Ramos (cell line): Measurements from ENCODE around the gene EXOSC5.
"Not testable (repeated sequence)": the region's sequence is repeated elsewhere in the genome, so short reads cannot be mapped to it uniquely, and the experiment has no call there.

Experiments
- in situ Hi-C: fragments of 300-500 bp; cut with MboI; formaldehyde crosslinking; loops from one replicate; pipeline ENCODE4 v1.14.3; 2022; ENCODE audit warnings: low sequenced_read_pairs; ENCODE audit not compliant: unreplicated experiment

EXOSC5 gene

GRCh38 chr19:41372501-41372900, 24.7 kb downstream of the EXOSC5 start:
- in situ Hi-C loops: no loop called here

- in situ Hi-C loops: no loop called here
These were observed 25.6 kb downstream of the EXOSC5 start for GRCh38 chr19:41371541-41371940.

- in situ Hi-C loops: not testable (repeated sequence)
These were observed 26.0 kb downstream of the EXOSC5 start for GRCh38 chr19:41371119-41371518.

DNA sequence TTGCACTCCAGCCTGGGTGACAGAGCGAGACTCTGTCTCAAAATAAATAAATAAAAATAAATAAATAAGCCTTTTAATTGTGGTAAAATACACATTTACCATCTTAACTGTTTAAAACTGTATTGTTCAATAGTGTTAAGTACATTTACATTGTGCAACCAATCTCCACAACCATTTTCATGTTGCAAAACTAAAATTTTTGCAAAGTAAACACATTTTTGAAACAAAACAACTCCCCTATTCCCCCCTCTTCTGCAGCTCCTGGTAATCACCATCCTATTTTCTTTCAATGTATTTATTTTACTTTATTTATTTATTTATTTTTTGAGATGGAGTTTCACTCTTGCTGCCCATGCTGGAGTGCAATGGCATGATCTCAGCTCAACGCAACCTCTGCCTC, 27.4 kb downstream of the EXOSC5 start:
- in situ Hi-C loops: no loop called here

DNA sequence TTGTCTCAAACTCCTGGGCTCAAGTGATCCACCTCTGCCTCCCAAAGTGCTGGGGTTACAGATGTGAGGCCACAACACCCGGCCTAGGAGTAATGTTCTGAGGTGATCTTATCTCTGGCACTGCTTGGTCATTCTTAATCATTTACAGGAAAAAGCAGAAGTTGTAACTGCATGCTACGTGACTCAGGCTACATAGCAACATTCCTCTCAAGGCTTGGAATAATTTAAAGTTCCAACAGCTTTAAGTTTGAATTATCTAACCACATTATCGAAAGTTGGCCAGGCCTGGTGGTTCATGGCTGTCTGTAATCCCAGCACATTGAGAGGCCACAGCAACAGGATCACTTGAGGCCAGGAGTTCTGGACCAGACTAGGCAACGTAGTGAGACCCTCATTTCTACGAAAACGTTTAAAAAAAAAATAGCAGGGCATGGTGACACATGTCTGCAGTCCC, 29.3 kb downstream of the EXOSC5 start:
- in situ Hi-C loops: no loop called here

GRCh38 chr19:41366089-41366488, 31.1 kb downstream of the EXOSC5 start:
- in situ Hi-C loops: no loop called here

DNA sequence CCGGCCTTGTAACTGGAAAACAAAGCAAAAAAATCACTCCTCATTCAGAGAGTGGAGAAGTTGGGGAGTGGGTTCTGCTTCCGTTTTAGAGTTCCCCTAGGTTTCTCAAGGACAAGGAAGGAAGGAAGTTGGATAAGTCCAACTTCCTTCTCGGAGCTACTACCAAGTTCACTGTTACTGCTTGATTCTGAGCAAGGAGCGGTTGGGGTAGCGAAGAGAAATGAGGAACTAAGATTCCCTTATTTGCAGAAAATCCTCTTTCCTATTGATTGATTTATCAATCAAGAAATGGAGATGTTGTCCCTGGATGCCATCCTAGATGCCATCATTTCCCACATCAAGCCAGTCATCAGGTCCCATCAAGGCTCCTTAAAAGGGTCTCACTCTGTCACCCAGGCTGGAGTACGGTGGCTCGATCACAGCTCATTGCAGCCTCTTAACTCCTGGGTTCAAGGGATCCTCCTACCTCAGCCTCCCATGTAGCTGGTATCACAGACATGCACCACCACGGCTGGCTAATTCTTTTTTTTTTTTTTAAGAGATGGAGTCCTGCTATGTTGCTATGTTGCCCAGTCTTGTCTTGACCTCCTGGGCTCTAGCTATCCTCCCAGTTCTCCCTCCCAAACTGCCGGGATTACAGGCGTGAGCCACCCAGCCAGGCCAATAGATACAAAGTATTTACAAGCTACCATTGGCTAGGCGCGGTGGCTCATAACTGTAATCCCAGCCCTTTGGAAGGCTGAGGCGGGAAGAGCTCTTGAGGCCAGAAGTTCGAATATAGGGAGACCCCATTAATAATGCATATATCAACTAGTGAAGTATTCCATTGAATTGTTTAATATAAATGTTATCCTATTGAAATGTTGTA, 32.4 kb downstream of the EXOSC5 start:
- in situ Hi-C loops: no loop called here

DNA sequence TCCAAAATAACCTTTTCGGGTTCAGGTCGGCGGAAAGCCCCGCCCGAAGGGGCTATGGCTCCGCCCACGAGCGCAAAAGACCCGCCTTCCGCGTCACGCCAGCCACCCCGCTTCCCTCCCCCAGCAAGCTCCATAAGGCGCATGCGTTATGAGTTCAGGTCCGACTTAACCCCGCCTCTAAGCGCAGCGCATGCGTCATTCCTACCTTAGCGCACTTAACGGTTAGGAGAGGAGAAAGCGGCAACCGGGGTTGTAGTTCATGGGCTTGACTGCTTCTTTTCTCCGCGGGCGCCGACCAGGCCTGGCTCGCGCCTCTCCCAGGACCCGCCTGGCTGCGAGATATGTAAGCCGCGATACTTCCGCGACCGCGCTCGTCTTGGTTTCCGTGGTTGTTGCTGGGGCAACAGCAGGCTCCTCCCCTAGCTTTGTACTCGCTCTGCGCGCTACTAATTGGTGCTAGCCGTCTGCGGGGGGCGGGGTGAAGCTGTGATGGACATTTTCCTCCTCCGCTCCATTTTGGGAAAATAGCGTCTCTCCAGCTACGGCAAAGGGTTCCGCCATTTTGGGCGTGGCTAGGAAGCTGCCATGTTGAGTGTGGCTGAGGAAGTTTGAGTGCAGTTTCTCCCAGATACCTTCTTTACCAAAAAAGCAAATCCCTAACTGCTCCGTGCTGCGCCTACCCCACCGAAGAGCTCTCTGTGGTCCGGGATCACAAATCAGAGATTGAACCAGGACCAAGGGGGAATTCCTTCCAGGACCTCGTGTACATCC, 33.2 kb downstream of the EXOSC5 start, which contains the start of gene B9D2:
Gene B9D2 (minus strand): TSS at position 397 of the 771 bp plus-strand sequence. CDS start 630 bp downstream, outside the sequence.
- in situ Hi-C loops: no loop called here

DNA sequence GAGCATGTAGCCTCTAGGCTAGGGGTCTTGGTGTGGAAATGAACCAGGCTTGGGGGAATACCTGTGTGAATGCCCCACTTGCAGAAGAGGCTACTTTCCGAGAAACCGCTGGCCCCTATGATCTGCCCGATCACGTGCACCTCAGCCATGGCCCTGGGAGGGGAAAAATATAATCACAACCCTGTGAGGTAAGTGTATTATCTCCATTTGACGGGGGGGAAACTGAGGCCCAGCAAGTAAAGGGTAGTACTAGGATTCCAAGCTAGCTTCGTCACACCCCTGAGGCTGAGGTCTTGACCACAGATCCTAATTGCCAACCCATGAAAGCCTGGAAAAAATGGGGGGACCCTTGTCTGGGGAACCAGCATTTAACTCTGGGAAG, 33.8 kb downstream of the EXOSC5 start:
- in situ Hi-C loops: no loop called here

GRCh38 chr19:41362143-41362847, 34.9 kb downstream of the EXOSC5 start:
- in situ Hi-C loops: no loop called here

GRCh38 chr19:41359741-41360140, 37.4 kb downstream of the EXOSC5 start:
- in situ Hi-C loops: no loop called here

GRCh38 chr19:41357746-41358145, 39.4 kb downstream of the EXOSC5 start:
- in situ Hi-C loops: no loop called here

- in situ Hi-C loops: no loop called here
These were observed 40.0 kb downstream of the EXOSC5 start for GRCh38 chr19:41356984-41357739.

GRCh38 chr19:41355802-41356201, 41.4 kb downstream of the EXOSC5 start:
- in situ Hi-C loops: no loop called here

DNA sequence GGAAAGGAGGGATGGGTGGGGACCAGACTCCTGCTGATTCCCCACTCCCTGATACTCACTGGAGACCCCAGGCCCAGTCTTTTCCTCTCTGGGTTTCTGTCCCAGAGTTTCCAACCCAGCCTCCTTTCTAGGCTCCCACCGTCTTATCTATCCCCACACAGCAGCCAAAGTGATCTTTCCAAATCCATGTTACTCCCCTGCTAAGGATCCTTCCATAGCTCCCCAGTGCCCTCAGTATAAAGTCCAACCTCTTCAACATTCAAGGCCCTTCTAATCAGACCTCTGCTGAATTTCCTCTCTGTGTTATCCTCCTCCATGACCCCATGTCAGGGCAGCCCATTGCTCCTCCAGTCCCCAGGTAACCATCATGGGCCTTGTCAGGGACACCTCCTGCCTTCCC, 42.1 kb downstream of the EXOSC5 start:
- in situ Hi-C loops: no loop called here

- in situ Hi-C loops: no loop called here
These were observed 42.7 kb downstream of the EXOSC5 start for GRCh38 chr19:41354343-41354953.

DNA sequence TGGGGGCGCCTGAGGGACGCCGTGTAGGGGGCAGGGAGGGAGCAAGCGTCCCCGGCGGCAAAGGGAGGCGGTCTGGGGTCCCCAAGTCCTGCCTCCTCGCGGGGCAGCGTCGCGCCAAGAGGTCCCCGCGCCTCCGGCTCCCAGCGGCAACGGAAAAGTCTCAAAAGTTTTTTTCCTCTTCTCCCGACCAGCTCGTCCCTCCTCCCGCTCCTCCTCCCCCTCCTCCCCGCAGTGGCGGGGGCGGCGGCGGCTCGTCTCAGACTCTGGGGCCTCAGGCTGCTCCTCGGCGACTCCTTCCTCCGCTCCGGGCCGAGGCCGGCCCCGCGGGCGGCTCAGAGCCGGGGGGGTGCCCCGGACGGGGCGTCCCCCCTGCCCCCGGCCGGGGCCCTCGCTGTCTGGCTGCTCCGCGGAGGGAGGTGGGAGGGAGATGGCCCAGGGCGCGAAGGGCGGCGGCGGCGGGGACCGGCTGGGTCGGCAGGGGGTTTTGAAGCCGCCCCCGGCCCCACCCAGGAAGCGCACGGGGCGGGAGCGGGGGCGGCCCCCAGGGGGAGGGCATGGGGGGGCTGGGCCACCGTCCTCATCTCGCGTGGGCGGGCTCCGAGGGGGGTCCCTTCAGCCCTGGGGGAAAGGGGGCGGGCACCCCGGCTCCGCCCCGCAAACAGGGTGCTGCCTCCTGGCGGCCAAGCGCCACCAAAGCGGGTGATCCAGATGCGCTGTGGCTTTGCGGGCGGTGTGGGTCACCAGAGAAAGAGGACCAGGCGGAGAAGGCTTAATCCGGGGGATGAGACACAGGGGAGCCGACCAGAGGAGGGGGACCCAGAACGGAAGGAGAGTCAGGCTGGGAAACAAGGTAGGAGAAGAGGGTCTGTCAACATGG, 43.5 kb downstream of the EXOSC5 start, which contains the start of gene TGFB1:
Gene TGFB1 (minus strand): TSS at position 457 of the 877 bp plus-strand sequence. CDS start 878 bp downstream, outside the sequence.
- in situ Hi-C loops: no loop called here
